MCF 10A (cell line): Measurements from ENCODE around the gene TSPYL1. TPM values are rescaled to one million over a fixed set of nuclear protein-coding genes. Genes with fewer than 3 reads are reported as not detected.

Source experiments
- BruUV-seq: library from RNA; stranded (reverse); fragments of 400-500 nt; replicated peaks from 2 replicates; lab custom pipeline; 2021; lab: Mats Ljungman, UMichigan
- CTCF ChIA-PET: fragments of 300-600 bp; sonication (Branson Sonifier 250); formaldehyde crosslinking; extraction: SDS; loops from one replicate; lab custom pipeline; 2021; ENCODE audit warnings: antibody characterized with exemption, inconsistent platforms; lab: Yijun Ruan, JAX
- POLR2A ChIA-PET: fragments of 300-600, 350-650 bp; sonication (Branson Sonifier 250); formaldehyde crosslinking; extraction: SDS; loops from one replicate; lab custom pipeline; 2020; ENCODE audit warnings: antibody characterized with exemption, inconsistent platforms; lab: Yijun Ruan, JAX
- DNase-seq: peaks from one replicate; pipeline ENCODE4 v3.0.0-alpha.2; 2018; ENCODE audit not compliant: unreplicated experiment
- H3K27ac Mint-ChIP-seq: one replicate; pipeline ENCODE4 v1.8.0; 2022; ENCODE audit warnings: mild to moderate bottlenecking, low read depth, mixed read lengths; ENCODE audit not compliant: unreplicated experiment
- H3K27me3 Mint-ChIP-seq: one replicate; pipeline ENCODE4 v1.8.0; 2022; ENCODE audit warnings: mixed read lengths; ENCODE audit not compliant: insufficient read depth, unreplicated experiment
- H3K36me3 Mint-ChIP-seq: one replicate; pipeline ENCODE4 v1.8.0; 2022; ENCODE audit warnings: mild to moderate bottlenecking, moderate library complexity, mixed read lengths; ENCODE audit not compliant: insufficient read depth, unreplicated experiment
- H3K4me1 Mint-ChIP-seq: one replicate; pipeline ENCODE4 v1.8.0; 2022; ENCODE audit warnings: mixed read lengths; ENCODE audit not compliant: insufficient read depth, unreplicated experiment
- H3K4me3 Mint-ChIP-seq: one replicate; pipeline ENCODE4 v1.8.0; 2022; ENCODE audit warnings: mild to moderate bottlenecking, moderate library complexity, mixed read lengths; ENCODE audit not compliant: unreplicated experiment
- H3K9me3 Mint-ChIP-seq: one replicate; pipeline ENCODE4 v1.8.0; 2022; ENCODE audit warnings: mixed read lengths; ENCODE audit not compliant: unreplicated experiment
- intact Hi-C: fragments of 100-400 bp; cut with micrococcal nuclease; formaldehyde crosslinking; loops from 2 replicates; pipeline ENCODE4 v1.14.1; 2022
- total RNA-seq: library from RNA; stranded (reverse); gene quantifications from 2 replicates; pipeline ENCODE4 v1.2.3, GENCODE V29; 2022
- TF ChIP-seq, protein P1 (sequence below): fragments of 200-600 bp; IDR thresholded peaks from one replicate; pipeline ENCODE4 v1.8.0; 2022; ENCODE audit warnings: antibody characterized with exemption, mild to moderate bottlenecking; ENCODE audit not compliant: unreplicated experiment

Gene TSPYL1
- total RNA-seq, 1 experiment from 2014 or later: 67.4 TPM

DNA sequence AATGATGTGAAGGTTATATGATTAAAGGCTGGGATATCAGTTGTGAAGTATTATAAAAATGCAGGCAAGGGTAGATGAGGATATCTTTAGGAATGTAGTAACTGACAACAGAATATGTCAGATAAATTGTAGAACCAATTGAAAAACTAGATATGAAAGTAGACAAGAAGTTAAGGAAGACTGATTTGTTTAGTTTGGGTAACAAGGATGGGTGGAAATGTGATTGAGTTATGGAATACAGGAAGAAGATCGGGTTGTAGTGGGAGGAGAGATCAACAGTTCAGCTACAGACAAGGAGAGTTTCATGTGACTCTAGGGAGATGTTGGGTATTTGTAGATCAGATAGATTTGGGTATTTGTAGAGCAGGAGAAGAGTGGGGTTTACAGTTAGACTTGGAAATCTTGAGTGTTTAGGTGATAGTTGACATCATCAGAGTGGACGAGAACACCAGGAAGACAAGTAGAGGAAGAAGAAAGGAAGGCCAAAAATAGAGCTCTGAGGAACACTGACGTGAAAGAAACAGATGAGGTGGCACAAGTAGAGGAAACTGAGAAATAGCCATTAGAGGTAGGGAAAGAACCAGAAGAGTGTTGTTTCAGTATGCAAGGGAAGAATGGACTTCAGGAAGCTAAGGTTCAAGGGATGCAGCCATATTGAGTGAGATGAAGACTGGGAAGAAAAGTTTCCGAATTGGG, 12.1 kb upstream of the TSPYL1 start:
- H3K27ac Mint-ChIP-seq: no peak overlapping the region
- POLR2A ChIA-PET: interaction anchor here (0.6 to 2.6 kb wide), 5 partner anchors 12 to 178 kb away, joined by 3 to 16 read pairs (median 3); partner anchors contain the start of gene TSPYL1
- H3K4me3 Mint-ChIP-seq: no peak overlapping the region
- DNase-seq: no peak
- no peaks in the 10 kb centered on the region for H3K9me3 Mint-ChIP-seq
- TF ChIP-seq, protein P1, sequence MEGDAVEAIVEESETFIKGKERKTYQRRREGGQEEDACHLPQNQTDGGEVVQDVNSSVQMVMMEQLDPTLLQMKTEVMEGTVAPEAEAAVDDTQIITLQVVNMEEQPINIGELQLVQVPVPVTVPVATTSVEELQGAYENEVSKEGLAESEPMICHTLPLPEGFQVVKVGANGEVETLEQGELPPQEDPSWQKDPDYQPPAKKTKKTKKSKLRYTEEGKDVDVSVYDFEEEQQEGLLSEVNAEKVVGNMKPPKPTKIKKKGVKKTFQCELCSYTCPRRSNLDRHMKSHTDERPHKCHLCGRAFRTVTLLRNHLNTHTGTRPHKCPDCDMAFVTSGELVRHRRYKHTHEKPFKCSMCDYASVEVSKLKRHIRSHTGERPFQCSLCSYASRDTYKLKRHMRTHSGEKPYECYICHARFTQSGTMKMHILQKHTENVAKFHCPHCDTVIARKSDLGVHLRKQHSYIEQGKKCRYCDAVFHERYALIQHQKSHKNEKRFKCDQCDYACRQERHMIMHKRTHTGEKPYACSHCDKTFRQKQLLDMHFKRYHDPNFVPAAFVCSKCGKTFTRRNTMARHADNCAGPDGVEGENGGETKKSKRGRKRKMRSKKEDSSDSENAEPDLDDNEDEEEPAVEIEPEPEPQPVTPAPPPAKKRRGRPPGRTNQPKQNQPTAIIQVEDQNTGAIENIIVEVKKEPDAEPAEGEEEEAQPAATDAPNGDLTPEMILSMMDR: no peak
- no peaks in the 10 kb centered on the region for H3K27me3 Mint-ChIP-seq
- no TSS peak for BruUV-seq
- intact Hi-C loops: no loop called here
- no peaks in the 10 kb centered on the region for H3K4me1 Mint-ChIP-seq
- H3K36me3 Mint-ChIP-seq: no peaks in the 10 kb centered on the region
- CTCF ChIA-PET: interaction anchor here (0.6 to 3.2 kb wide), 9 partner anchors 11 to 269 kb away, joined by 3 to 20 read pairs (median 3); no protein-coding TSS in a partner anchor

DNA sequence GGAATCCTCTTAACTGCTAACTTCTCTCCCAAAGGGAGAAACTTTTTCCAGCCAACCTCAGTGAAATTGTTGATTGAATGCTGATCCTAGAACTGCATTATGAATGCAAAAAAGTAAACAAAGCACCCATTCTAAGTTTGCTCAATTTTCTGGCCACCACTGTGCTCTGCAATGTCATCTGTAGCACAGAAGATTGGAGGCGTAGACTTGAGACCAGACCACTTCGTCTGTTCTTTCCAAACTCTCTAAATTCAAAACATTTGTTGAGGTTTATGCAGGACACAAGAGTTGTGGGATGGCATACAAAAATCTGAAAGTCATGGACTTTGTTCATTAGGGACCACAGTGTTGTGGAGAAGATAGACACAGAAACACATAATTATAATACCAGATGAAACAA, 11.1 kb upstream of the TSPYL1 start:
- no peaks in the 10 kb centered on the region for H3K36me3 Mint-ChIP-seq
- ChIA-PET CTCF (interaction anchor here (0.6 to 4.3 kb wide), 5 partner anchors 37 to 270 kb away, joined by 3 to 29 read pairs (median 3); partner anchors contain the start of gene TSPYL4), POLR2A (interaction anchor here (0.7 to 4.3 kb wide), 8 partner anchors 11 to 228 kb away, joined by 3 to 45 read pairs (median 4); partner anchors contain the start of genes DSE and TSPYL1)
- no peak overlapping the region for H3K27ac Mint-ChIP-seq
- H3K9me3 Mint-ChIP-seq: no peaks in the 10 kb centered on the region
- H3K27me3 Mint-ChIP-seq: no peaks in the 10 kb centered on the region
- intact Hi-C loops: no loop called here
- H3K4me1 Mint-ChIP-seq: no peaks in the 10 kb centered on the region
- BruUV-seq: no TSS peak
- DNase-seq: no peak
- no peak overlapping the region for H3K4me3 Mint-ChIP-seq
- TF ChIP-seq, protein P1: no peak

DNA sequence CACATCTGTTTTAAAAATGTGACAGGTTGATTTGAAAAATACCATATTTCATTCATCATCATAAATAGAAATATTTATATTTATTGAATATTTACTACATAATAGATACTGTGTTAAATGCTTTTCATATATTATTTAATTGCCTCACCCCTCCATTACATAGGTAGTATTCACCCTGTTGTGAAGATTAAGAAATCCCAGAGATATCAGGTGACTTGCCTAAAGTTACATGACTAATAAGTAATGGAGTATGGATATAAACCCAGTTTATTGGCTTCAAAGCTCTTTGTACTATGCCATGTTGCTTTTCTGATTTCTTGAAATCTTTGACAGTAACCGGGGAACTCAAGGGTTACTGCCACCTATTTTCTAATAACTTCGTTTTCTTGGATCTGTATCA, 10.1 kb upstream of the TSPYL1 start:
- no peaks in the 10 kb centered on the region for H3K36me3 Mint-ChIP-seq
- POLR2A ChIA-PET: interaction anchor here (0.6 to 4.3 kb wide), 10 partner anchors 10 to 229 kb away, joined by 3 to 45 read pairs (median 4); partner anchors contain the start of genes DSE and TSPYL1
- no peaks in the 10 kb centered on the region for H3K4me1 Mint-ChIP-seq
- H3K27ac Mint-ChIP-seq: no peak overlapping the region
- no peak overlapping the region for H3K4me3 Mint-ChIP-seq
- H3K27me3 Mint-ChIP-seq: no peaks in the 10 kb centered on the region
- TF ChIP-seq, protein P1: no peak
- intact Hi-C loops: loop anchor here (5.0 kb wide), 2 partner anchors 152 to 222 kb away; partner anchors contain the start of gene CALHM5
- CTCF ChIA-PET: interaction anchor here (0.6 to 4.3 kb wide), 9 partner anchors 21 to 271 kb away, joined by 3 to 82 read pairs (median 4); partner anchors contain the start of gene TSPYL4
- no peak for DNase-seq
- no peaks in the 10 kb centered on the region for H3K9me3 Mint-ChIP-seq
- BruUV-seq: no TSS peak

DNA sequence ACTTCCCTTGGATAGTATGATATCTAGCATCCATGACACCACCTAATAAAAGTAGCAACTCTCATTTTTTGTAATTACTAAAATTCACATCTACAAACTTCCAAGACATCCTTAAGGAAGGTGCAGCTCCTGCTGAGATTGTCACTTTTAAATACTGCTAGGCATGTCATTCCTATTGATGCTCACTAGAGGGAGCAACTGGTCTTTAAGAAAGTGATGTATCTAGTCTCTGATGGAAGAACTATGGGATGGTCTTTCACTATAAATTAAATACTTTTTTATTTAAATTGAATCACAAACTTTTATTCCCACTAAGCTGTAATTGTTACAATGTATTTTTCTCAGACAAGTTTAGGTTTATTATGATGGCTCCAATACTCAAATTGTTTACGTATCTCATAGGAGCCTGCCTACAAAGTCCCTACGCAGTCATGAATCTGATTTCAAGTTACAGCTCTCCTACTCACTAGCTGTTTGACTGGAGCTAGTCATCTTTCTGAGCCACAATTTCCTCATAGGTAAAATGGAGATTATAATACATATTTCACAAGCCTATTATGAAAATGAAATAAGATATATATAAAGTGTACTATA, 8.1 kb upstream of the TSPYL1 start:
- no peaks in the 10 kb centered on the region for H3K36me3 Mint-ChIP-seq
- TF ChIP-seq, protein P1: peak; percentile 83
- no peaks in the 10 kb centered on the region for H3K4me1 Mint-ChIP-seq
- DNase-seq: peak; percentile 69
- H3K4me3 Mint-ChIP-seq: no peak overlapping the region
- ChIA-PET CTCF (interaction anchor here (0.5 to 4.3 kb wide), 67 partner anchors 9 to 560 kb away, joined by 3 to 82 read pairs (median 6); partner anchors contain the start of genes CALHM5 and DSE), POLR2A (interaction anchor here (0.5 to 4.3 kb wide), 18 partner anchors 8 to 246 kb away, joined by 3 to 45 read pairs (median 4); partner anchors contain the start of genes DSE and TSPYL1)
- no peaks in the 10 kb centered on the region for H3K9me3 Mint-ChIP-seq
- BruUV-seq: no TSS peak
- no peaks in the 10 kb centered on the region for H3K27me3 Mint-ChIP-seq
- intact Hi-C loops: loop anchor here (1.0 to 5.0 kb wide), 6 partner anchors 84 to 274 kb away; partner anchors contain the start of gene CALHM5
- H3K27ac Mint-ChIP-seq: no peak overlapping the region
